Measurements from ENCODE around the gene FRMD4A. TPM values are rescaled to one million over a fixed set of nuclear protein-coding genes. Genes with fewer than 3 reads are reported as not detected.

The FRMD4A gene
- total RNA-seq, 6 donors from 2014 or later = 22.3 to 114 (median 52.3) TPM

DNA sequence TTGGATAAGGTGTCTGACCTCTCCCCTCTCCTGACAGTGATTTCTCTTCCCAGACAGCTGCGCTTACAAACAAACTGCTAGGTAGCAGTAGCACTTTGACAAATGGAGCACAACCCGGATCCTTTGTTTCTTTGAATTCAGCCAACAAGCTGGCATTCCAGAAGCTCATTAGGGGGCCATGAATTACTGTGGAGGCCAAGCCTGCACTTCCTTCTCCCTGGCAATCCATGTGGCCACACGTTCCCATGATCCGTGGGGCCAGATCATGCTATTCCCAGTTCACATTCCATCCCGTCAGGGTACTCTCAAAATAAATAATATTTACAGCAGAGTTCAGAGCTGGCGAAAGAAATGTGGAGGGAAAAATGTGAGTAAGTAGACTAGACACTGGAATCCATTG lies 571.6 kb downstream of the FRMD4A start:
- no peaks in the 10 kb centered on the region for H3K36me3 ChIP-seq
- no peak for ATAC-seq (ENCODE audit: low FRiP score in 2 of 2)
- no peaks in the 10 kb centered on the region for H3K27me3 ChIP-seq
- TF ChIP-seq CTCF (IDR thresholded peaks at IDR 0.05) (no peak), EP300 (IDR thresholded peaks at IDR 0.05) (no peak), POLR2AphosphoS5 (IDR thresholded peaks at IDR 0.05) (no peak), POLR2A (IDR thresholded peaks at IDR 0.05) (no peak)
- WGBS, 2 donors = 82 to 84% methylated on average over 6 of the region's 6 CpGs
- H3K4me3 ChIP-seq = no peak overlapping the region
- no peak overlapping the region for H3K27ac ChIP-seq
- no peaks in the 10 kb centered on the region for H3K9me3 ChIP-seq
- no peak for DNase-seq
- no peaks in the 10 kb centered on the region for H3K4me1 ChIP-seq

- DNase-seq = no peak
- Histone ChIP-seq H3K36me3 (no peaks in the 10 kb centered on the region), H3K27me3 (no peaks in the 10 kb centered on the region), H3K27ac (no peak overlapping the region), H3K4me3 (no peak overlapping the region), H3K4me1 (no peaks in the 10 kb centered on the region), H3K9me3 (no peaks in the 10 kb centered on the region)
- no peak for ATAC-seq (ENCODE audit: low FRiP score in 2 of 2)
- no peak for TF ChIP-seq EP300 (IDR thresholded peaks at IDR 0.05)
- no peak for TF ChIP-seq CTCF (IDR thresholded peaks at IDR 0.05)
- TF ChIP-seq POLR2AphosphoS5 (IDR thresholded peaks at IDR 0.05) = no peak
- TF ChIP-seq POLR2A (IDR thresholded peaks at IDR 0.05) = no peak
- WGBS, 2 donors = 85 to 87% methylated on average over 5 of the region's 5 CpGs
Observed at GRCh38 chr10:13758756-13759155, 572.0 kb downstream of the FRMD4A start.

DNA sequence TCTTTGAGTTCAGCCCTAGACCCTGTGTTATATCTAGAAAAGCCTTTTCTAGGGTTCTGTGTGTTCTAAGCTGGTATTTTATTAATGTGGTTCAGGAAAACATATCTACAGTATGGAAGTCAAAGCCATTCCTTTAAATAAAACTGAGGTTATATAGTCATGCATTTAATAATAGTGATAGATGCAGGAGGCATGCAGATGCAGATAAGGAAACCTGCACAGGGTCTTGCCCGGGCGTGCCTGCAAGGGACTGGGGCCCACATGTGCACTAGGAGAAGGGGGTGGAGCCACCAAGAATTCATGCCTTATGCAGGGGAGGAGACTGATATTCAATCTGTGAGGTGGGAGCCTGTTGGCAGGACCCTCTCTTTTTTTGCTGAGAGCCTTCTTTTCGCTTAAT lies 572.4 kb downstream of the FRMD4A start:
- 85 to 86% methylated on average over 3 of the region's 3 CpGs for WGBS, 2 donors
- Histone ChIP-seq H3K36me3 (no peaks in the 10 kb centered on the region), H3K9me3 (no peaks in the 10 kb centered on the region), H3K27ac (no peak overlapping the region), H3K27me3 (no peaks in the 10 kb centered on the region), H3K4me1 (no peaks in the 10 kb centered on the region), H3K4me3 (no peak overlapping the region)
- ATAC-seq (ENCODE audit: low FRiP score in 2 of 2) (no peak), DNase-seq (no peak)
- TF ChIP-seq CTCF (IDR thresholded peaks at IDR 0.05) = no peak
- no peak for TF ChIP-seq POLR2A (IDR thresholded peaks at IDR 0.05)
- no peak for TF ChIP-seq POLR2AphosphoS5 (IDR thresholded peaks at IDR 0.05)
- no peak for TF ChIP-seq EP300 (IDR thresholded peaks at IDR 0.05)

GRCh38 chr10:13754277-13754676 lies 576.4 kb downstream of the FRMD4A start:
- H3K4me1 ChIP-seq = no peaks in the 10 kb centered on the region
- no peaks in the 10 kb centered on the region for H3K36me3 ChIP-seq
- H3K27me3 ChIP-seq = no peaks in the 10 kb centered on the region
- 83 to 93% methylated on average over 2 of the region's 2 CpGs for WGBS, 2 donors
- H3K9me3 ChIP-seq = no peaks in the 10 kb centered on the region
- H3K27ac ChIP-seq = no peak overlapping the region
- no peak for ATAC-seq (ENCODE audit: low FRiP score in 2 of 2)
- no peak for DNase-seq
- no peak overlapping the region for H3K4me3 ChIP-seq
- no peak for TF ChIP-seq POLR2AphosphoS5 (IDR thresholded peaks at IDR 0.05)
- TF ChIP-seq CTCF (IDR thresholded peaks at IDR 0.05) = no peak
- no peak for TF ChIP-seq POLR2A (IDR thresholded peaks at IDR 0.05)
- TF ChIP-seq EP300 (IDR thresholded peaks at IDR 0.05) = no peak

GRCh38 chr10:13751191-13751764 lies 579.4 kb downstream of the FRMD4A start:
- DNase-seq (no peak), ATAC-seq (ENCODE audit: low FRiP score in 2 of 2) (no peak)
- Histone ChIP-seq H3K27ac (no peak overlapping the region), H3K4me3 (no peak overlapping the region), H3K9me3 (no peaks in the 10 kb centered on the region), H3K4me1 (no peaks in the 10 kb centered on the region), H3K36me3 (no peaks in the 10 kb centered on the region), H3K27me3 (no peaks in the 10 kb centered on the region)
- WGBS, 2 donors = 79 to 83% methylated on average over 4 of the region's 4 CpGs
- no peak for TF ChIP-seq CTCF (IDR thresholded peaks at IDR 0.05)
- no peak for TF ChIP-seq POLR2AphosphoS5 (IDR thresholded peaks at IDR 0.05)
- TF ChIP-seq EP300 (IDR thresholded peaks at IDR 0.05) = no peak
- no peak for TF ChIP-seq POLR2A (IDR thresholded peaks at IDR 0.05)

Measured in upper lobe of left lung (tissue), 6 donors.